IMR-90 (cell line): ENCODE results near the gene CDH23. TPM values are rescaled to one million over a fixed set of nuclear protein-coding genes. Genes with fewer than 3 reads are reported as not detected.

Experiments used
- ATAC-seq: fragments of 200-7000 bp; cut with Tn5 transposase; 2 replicates; pipeline ENCODE4 v1.9.1; 2020; ENCODE audit warnings: low read depth, mild to moderate bottlenecking, moderate library complexity
- BruUV-seq: library from RNA; stranded (reverse); fragments of 400-500 nt; replicated peaks from 2 replicates; lab custom pipeline; 2021; lab: Mats Ljungman, UMichigan
- CTCF ChIA-PET: fragments of 300-600 bp; formaldehyde crosslinking; extraction: SDS; loops from one replicate; lab custom pipeline; 2021; ENCODE audit warnings: antibody characterized with exemption; lab: Yijun Ruan, JAX
- POLR2A ChIA-PET: fragments of 300-600 bp; sonication (Branson Sonifier 250); formaldehyde crosslinking; loops from one replicate; lab custom pipeline; 2022; ENCODE audit warnings: antibody characterized with exemption; ENCODE audit not compliant: unreplicated experiment; lab: Charles Lee
- DNase-seq: peaks from one replicate; pipeline ENCODE4 v3.0.0; 2013
- H2AFZ ChIP-seq: replicated peaks from 2 replicates; pipeline ENCODE3; 2013; ENCODE audit warnings: low read length, mild to moderate bottlenecking; ENCODE audit not compliant: poor library complexity
- H2AK5ac ChIP-seq: 2 replicates; pipeline ENCODE4 v1.6.1; 2013; ENCODE audit warnings: low read depth, low read length, inconsistent platforms
- H2AK9ac ChIP-seq: replicated peaks from 2 replicates; pipeline ENCODE3; 2013; ENCODE audit warnings: mild to moderate bottlenecking, low read depth, low read length, moderate library complexity; ENCODE audit not compliant: poor library complexity
- H2BK120ac ChIP-seq: 2 replicates; pipeline ENCODE4 v1.6.1; 2013; ENCODE audit warnings: low read depth, low read length, inconsistent platforms
- H2BK15ac ChIP-seq: 3 replicates; pipeline ENCODE4 v1.6.1; 2013; ENCODE audit warnings: low read depth, low read length, inconsistent platforms
- H2BK20ac ChIP-seq: 2 replicates; pipeline ENCODE4 v1.6.1; 2013; ENCODE audit warnings: low read depth, mild to moderate bottlenecking, inconsistent platforms, low read length, moderate library complexity
- H2BK5ac ChIP-seq: 2 replicates; pipeline ENCODE4 v1.6.1; 2013; ENCODE audit warnings: mild to moderate bottlenecking, low read depth, low read length, inconsistent platforms; ENCODE audit not compliant: poor library complexity, severe bottlenecking
- H3K14ac ChIP-seq: replicated peaks from 2 replicates; pipeline ENCODE4 v1.6.1; 2013; ENCODE audit warnings: low read depth, low read length, inconsistent platforms
- H3K18ac ChIP-seq: 2 replicates; pipeline ENCODE4 v1.6.1; 2013; ENCODE audit warnings: low read depth, low read length, control low read depth
- H3K23ac ChIP-seq: 2 replicates; pipeline ENCODE4 v1.6.1; 2013; ENCODE audit warnings: low read depth, low read length, inconsistent platforms
- H3K27ac ChIP-seq: 2 replicates; pipeline ENCODE4 v1.5.1; 2013; ENCODE audit warnings: mild to moderate bottlenecking, control low read depth, low read length; ENCODE audit not compliant: insufficient read depth
- H3K27me3 ChIP-seq: 2 replicates; pipeline ENCODE4 v1.6.1; 2013; ENCODE audit warnings: low read length; ENCODE audit not compliant: control insufficient read depth, insufficient read depth
- H3K36me3 ChIP-seq: 2 replicates; pipeline ENCODE4 v1.6.1; 2013; ENCODE audit warnings: low read length, mixed read lengths; ENCODE audit not compliant: control insufficient read depth, insufficient read depth
- H3K4ac ChIP-seq: 2 replicates; pipeline ENCODE4 v1.6.1; 2013; ENCODE audit warnings: low read depth, low read length, inconsistent platforms
- H3K4me1 ChIP-seq: 2 replicates; pipeline ENCODE4 v1.6.1; 2013; ENCODE audit warnings: low read length, mixed read lengths; ENCODE audit not compliant: control insufficient read depth, insufficient read depth
- H3K4me2 ChIP-seq: 2 replicates; pipeline ENCODE4 v1.6.1; 2013; ENCODE audit warnings: low read depth, mild to moderate bottlenecking, control low read depth, low read length, moderate library complexity
- H3K4me3 ChIP-seq: 2 replicates; pipeline ENCODE4 v1.5.1; 2013; ENCODE audit warnings: low read depth, mild to moderate bottlenecking, control low read depth, low read length, moderate library complexity; ENCODE audit not compliant: insufficient read depth
- H3K56ac ChIP-seq: 2 replicates; pipeline ENCODE4 v1.6.1; 2013; ENCODE audit warnings: low read length, inconsistent platforms; ENCODE audit not compliant: insufficient read depth; ENCODE audit errors: extremely low read depth
- H3K79me1 ChIP-seq, 2 experiments: 2 replicates each; pipeline ENCODE4 v1.6.1; 2013; ENCODE audit warnings: low read length in 2 of 2, inconsistent platforms in 1 of 2, low read depth in 1 of 2
- H3K9ac ChIP-seq: 2 replicates; pipeline ENCODE4 v1.6.1; 2013; ENCODE audit warnings: low read depth, low read length, control low read depth
- H3K9me1 ChIP-seq: 2 replicates; pipeline ENCODE4 v1.6.1; 2013; ENCODE audit warnings: low read length, inconsistent platforms; ENCODE audit not compliant: insufficient read depth
- H3K9me3 ChIP-seq: 2 replicates; pipeline ENCODE4 v1.6.1; 2013; ENCODE audit warnings: low read length; ENCODE audit not compliant: control insufficient read depth, insufficient read depth
- H4K20me1 ChIP-seq: 2 replicates; pipeline ENCODE4 v1.6.1; 2013; ENCODE audit warnings: low read length, inconsistent platforms; ENCODE audit not compliant: insufficient read depth
- H4K5ac ChIP-seq: 2 replicates; pipeline ENCODE4 v1.6.1; 2013; ENCODE audit warnings: mild to moderate bottlenecking, low read depth, low read length, control low read depth
- H4K8ac ChIP-seq, 2 experiments: 2 replicates each; pipeline ENCODE4 v1.6.1; 2013; ENCODE audit warnings: low read depth in 2 of 2, low read length in 2 of 2, control low read depth in 1 of 2, inconsistent platforms in 1 of 2
- H4K91ac ChIP-seq: 2 replicates; pipeline ENCODE4 v1.6.1; 2013; ENCODE audit warnings: low read depth, low read length, inconsistent platforms; ENCODE audit not compliant: insufficient read depth
- BHLHE40 ChIP-seq: fragments of 150-350 bp; IDR thresholded peaks from 2 replicates; pipeline ENCODE4 v1.6.1; 2016; ENCODE audit warnings: mild to moderate bottlenecking, low read depth, low read length
- FOS ChIP-seq: fragments of 150-350 bp; IDR thresholded peaks from 2 replicates; pipeline ENCODE4 v1.6.1; 2016; ENCODE audit warnings: low read depth, low read length
- MAZ ChIP-seq: IDR thresholded peaks from 2 replicates; pipeline ENCODE4 v1.6.1; 2012; ENCODE audit warnings: low read depth, mild to moderate bottlenecking, low read length, improper control_type of control experiment, moderate library complexity, borderline replicate concordance
- MXI1 ChIP-seq: IDR thresholded peaks from 2 replicates; pipeline ENCODE4 v1.6.1; 2012; ENCODE audit warnings: low read depth, mild to moderate bottlenecking, low read length, moderate library complexity, borderline replicate concordance
- WGBS, 2 experiments: methylation state at CpG; one replicate each; pipeline versions ENCODE4 v1.1.5 to v1.1.7; 2013; ENCODE audit warnings: missing lambda C conversion rate in 2 of 2; ENCODE audit not compliant: insufficient read length in 1 of 2; ENCODE audit errors: extremely low coverage in 2 of 2; 5-methylcytosine and 5-hydroxymethylcytosine counted together
- dilution Hi-C: fragments of 300-500 bp; cut with HindIII; formaldehyde crosslinking; loops from one replicate; pipeline ENCODE4 v1.14.3; 2018; ENCODE audit warnings: low sequenced_read_pairs; ENCODE audit not compliant: unreplicated experiment
- in situ Hi-C: fragments of 300-500 bp; cut with MboI; formaldehyde crosslinking; loops from 3 replicates; pipeline ENCODE4 v1.14.3; 2019; ENCODE audit warnings: low sequenced_read_pairs, inconsistent platforms, mixed read lengths
- intact Hi-C: fragments of 100-400 bp; cut with micrococcal nuclease; formaldehyde crosslinking; loops from 2 replicates; pipeline ENCODE4 v1.10.0; 2022
- polyA plus RNA-seq, 3 experiments: library from polyadenylated mRNA; depleted of rRNA; stranded (reverse); fragments of >200 nt; gene quantifications; 2 replicates each; pipeline ENCODE4 v1.2.3, GENCODE V29; 2012; ENCODE audit warnings: low replicate concordance in 1 of 3
- total RNA-seq: library from RNA; depleted of rRNA; stranded (reverse); fragments of >200 nt; gene quantifications from 2 replicates; pipeline ENCODE4 v1.2.3, GENCODE V29; 2012
- TF ChIP-seq, protein P1 (sequence below): fragments of 150-350 bp; IDR thresholded peaks from 2 replicates; pipeline ENCODE4 v1.6.1; 2016; ENCODE audit warnings: low read depth, mild to moderate bottlenecking, low read length, moderate library complexity, borderline replicate concordance
- TF ChIP-seq, protein P2 (sequence below): fragments of 150-350 bp; IDR thresholded peaks from 2 replicates; pipeline ENCODE4 v1.6.1; 2017; ENCODE audit warnings: mild to moderate bottlenecking, antibody characterized with exemption, low read length, low read depth

The CDH23 gene
- total and polyA plus RNA-seq, 2 of the 4 experiments (the other 2 are of a cell fraction): under 0.01 to 0.03 TPM

DNA sequence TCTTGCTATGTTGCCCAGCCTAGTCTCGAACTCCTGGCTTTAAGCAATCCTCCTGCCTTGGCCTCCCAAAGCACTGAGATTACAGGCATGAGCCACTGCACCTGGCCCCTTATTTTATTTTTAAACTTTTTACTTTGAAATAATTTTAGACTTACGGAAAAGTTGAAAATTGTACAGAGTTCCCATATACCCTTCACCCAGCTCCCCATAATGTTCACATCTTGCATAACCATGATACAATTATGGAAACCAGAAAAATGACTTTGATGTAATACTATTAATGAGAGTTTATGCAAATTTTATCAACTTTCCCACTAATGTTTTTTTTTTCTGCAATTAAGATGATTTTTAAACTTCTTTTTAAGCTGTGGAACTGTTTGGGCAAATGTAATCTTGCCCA lies 58.3 kb downstream of the CDH23 start:
- Histone ChIP-seq H3K23ac (no peak overlapping the region), H3K4me2 (no peak overlapping the region), H3K27ac (no peak overlapping the region), H2BK120ac (no peak overlapping the region), H4K91ac (no peak overlapping the region), H4K8ac (no peak overlapping the region), H3K36me3 (no peaks in the 10 kb centered on the region), H3K9me1 (no peaks in the 10 kb centered on the region), H3K9ac (no peak overlapping the region), H2AK9ac (no peak overlapping the region), H3K4me3 (no peak overlapping the region), H2BK20ac (no peak overlapping the region), H3K79me1 (no peaks in the 10 kb centered on the region), H3K14ac (no peak overlapping the region), H3K4me1 (no peaks in the 10 kb centered on the region), H3K56ac (no peak overlapping the region), H2BK15ac (no peak overlapping the region), H4K5ac (no peak overlapping the region), H2BK5ac (no peak overlapping the region), H2AFZ (no peak overlapping the region), H2AK5ac (no peak overlapping the region), H3K4ac (no peak overlapping the region), H3K27me3 (peaks cover 37% of the 10 kb centered on the region), H4K20me1 (no peaks in the 10 kb centered on the region; the same call in 1 of the 2 replicates), H3K18ac (no peak overlapping the region), H3K9me3 (no peaks in the 10 kb centered on the region)
- TF ChIP-seq, protein P1, sequence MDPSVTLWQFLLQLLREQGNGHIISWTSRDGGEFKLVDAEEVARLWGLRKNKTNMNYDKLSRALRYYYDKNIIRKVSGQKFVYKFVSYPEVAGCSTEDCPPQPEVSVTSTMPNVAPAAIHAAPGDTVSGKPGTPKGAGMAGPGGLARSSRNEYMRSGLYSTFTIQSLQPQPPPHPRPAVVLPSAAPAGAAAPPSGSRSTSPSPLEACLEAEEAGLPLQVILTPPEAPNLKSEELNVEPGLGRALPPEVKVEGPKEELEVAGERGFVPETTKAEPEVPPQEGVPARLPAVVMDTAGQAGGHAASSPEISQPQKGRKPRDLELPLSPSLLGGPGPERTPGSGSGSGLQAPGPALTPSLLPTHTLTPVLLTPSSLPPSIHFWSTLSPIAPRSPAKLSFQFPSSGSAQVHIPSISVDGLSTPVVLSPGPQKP: no peak
- TF ChIP-seq MXI1 (no peak), BHLHE40 (no peak), MAZ (no peak), FOS (no peak)
- TF ChIP-seq, protein P2, sequence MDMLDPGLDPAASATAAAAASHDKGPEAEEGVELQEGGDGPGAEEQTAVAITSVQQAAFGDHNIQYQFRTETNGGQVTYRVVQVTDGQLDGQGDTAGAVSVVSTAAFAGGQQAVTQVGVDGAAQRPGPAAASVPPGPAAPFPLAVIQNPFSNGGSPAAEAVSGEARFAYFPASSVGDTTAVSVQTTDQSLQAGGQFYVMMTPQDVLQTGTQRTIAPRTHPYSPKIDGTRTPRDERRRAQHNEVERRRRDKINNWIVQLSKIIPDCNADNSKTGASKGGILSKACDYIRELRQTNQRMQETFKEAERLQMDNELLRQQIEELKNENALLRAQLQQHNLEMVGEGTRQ: no peak
- no CpG with 5 or more reads among the region's 2 CpGs for WGBS, 2 experiments
- ChIA-PET POLR2A (interaction anchor here (0.6 kb wide), 1 partner anchor 427 kb away, joined by 3 read pairs; no protein-coding TSS in a partner anchor), CTCF (no interaction called here)
- intact Hi-C loops (no loop called here), dilution Hi-C loops (no loop called here), in situ Hi-C loops (no loop called here)
- ATAC-seq (no peak), DNase-seq (no peak)
- no TSS peak for BruUV-seq
